Peyer's patch (tissue), 4 donors: ENCODE results near the gene SLC41A2.

ENCODE experiments used
- POLR2A ChIP-seq, 2 donors: fragments of 450-650 bp; IDR thresholded peaks; one replicate each; pipeline ENCODE4 v1.5.1; 2017; ENCODE audit warnings: antibody characterized with exemption in 2 of 2, mild to moderate bottlenecking in 2 of 2, moderate library complexity in 2 of 2
- TF ChIP-seq, protein P1 (sequence below), 6 experiments: fragments of 450-650 bp in 4 of 6; fragments of 200-600 bp in 2 of 6; sonication (generic) in 1 of 6; IDR thresholded peaks; one replicate each; pipeline ENCODE4 v1.5.1; 2017 to 2019; ENCODE audit warnings: antibody characterized with exemption in 6 of 6, mild to moderate bottlenecking in 3 of 6, moderate library complexity in 1 of 6

DNA sequence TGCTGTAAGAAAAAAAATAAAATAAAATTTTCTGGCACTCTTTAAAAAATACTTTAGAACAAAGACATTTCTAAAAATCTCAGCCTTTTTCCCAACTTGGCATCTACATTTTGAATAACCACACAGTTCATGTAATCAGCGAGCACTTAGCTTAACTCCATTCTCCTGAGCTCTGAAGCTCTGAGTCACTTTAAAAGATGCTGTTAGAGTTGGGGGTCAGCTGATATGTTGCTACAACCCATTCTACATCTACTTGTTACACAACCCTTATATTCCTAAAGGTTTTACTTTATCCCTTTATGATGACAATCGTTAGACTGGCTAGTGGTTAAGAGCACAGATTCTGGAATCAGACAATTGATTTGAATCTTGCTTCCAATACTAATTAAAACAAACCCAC is 48.3 kb downstream of the SLC41A2 start:
- TF ChIP-seq, protein P1, sequence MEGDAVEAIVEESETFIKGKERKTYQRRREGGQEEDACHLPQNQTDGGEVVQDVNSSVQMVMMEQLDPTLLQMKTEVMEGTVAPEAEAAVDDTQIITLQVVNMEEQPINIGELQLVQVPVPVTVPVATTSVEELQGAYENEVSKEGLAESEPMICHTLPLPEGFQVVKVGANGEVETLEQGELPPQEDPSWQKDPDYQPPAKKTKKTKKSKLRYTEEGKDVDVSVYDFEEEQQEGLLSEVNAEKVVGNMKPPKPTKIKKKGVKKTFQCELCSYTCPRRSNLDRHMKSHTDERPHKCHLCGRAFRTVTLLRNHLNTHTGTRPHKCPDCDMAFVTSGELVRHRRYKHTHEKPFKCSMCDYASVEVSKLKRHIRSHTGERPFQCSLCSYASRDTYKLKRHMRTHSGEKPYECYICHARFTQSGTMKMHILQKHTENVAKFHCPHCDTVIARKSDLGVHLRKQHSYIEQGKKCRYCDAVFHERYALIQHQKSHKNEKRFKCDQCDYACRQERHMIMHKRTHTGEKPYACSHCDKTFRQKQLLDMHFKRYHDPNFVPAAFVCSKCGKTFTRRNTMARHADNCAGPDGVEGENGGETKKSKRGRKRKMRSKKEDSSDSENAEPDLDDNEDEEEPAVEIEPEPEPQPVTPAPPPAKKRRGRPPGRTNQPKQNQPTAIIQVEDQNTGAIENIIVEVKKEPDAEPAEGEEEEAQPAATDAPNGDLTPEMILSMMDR (IDR thresholded peaks at IDR 0.05) = no peak
- no peak for TF ChIP-seq POLR2A (IDR thresholded peaks at IDR 0.05)
